NCI-H2171 treated with DMSO at 0.1 percent for 48 hours (cell line): ENCODE results near the gene CCDC102B.
"Not testable (repeated sequence)": the region's sequence is repeated elsewhere in the genome, so short reads cannot be mapped to it uniquely, and the experiment has no call there.

ENCODE experiments used
- DNase-seq: peaks from one replicate; lab custom pipeline; 2025; lab: John Stamatoyannopoulos, UW

Gene CCDC102B

GRCh38 chr18:68983126-68983525 is 185.2 kb downstream of the CCDC102B start:
- DNase-seq = no peak

- DNase-seq = no peak
Measured at GRCh38 chr18:68984342-68984741, 186.5 kb downstream of the CCDC102B start.

- no peak for DNase-seq
Measured at GRCh38 chr18:68985172-68985820, 187.4 kb downstream of the CCDC102B start.

- DNase-seq = no peak
Measured at GRCh38 chr18:68991286-68991685, 193.4 kb downstream of the CCDC102B start.

- DNase-seq = no peak
Measured at GRCh38 chr18:68992719-68993482, 195.0 kb downstream of the CCDC102B start.

- no peak for DNase-seq
Measured at GRCh38 chr18:68995675-68996074, 197.8 kb downstream of the CCDC102B start.

GRCh38 chr18:68997845-68998244 is 200.0 kb downstream of the CCDC102B start:
- DNase-seq = no peak

- no peak for DNase-seq
Measured at GRCh38 chr18:69000366-69000765, 202.5 kb downstream of the CCDC102B start.

GRCh38 chr18:69002233-69002632 is 204.4 kb downstream of the CCDC102B start:
- DNase-seq = peak; percentile 3

GRCh38 chr18:69006212-69006611 is 208.3 kb downstream of the CCDC102B start:
- not testable (repeated sequence) for DNase-seq

- no peak for DNase-seq
Measured at GRCh38 chr18:69008538-69008937, 210.7 kb downstream of the CCDC102B start.

GRCh38 chr18:69021211-69021805 is 223.4 kb downstream of the CCDC102B start:
- DNase-seq = no peak

GRCh38 chr18:69022426-69022825 is 224.5 kb downstream of the CCDC102B start:
- no peak for DNase-seq

GRCh38 chr18:69031571-69031970 is 233.7 kb downstream of the CCDC102B start:
- no peak for DNase-seq

- no peak for DNase-seq
Measured at GRCh38 chr18:69032009-69032408, 234.1 kb downstream of the CCDC102B start.

GRCh38 chr18:69035756-69036155 is 237.9 kb downstream of the CCDC102B start:
- DNase-seq = no peak

- no peak for DNase-seq
Measured at GRCh38 chr18:69044215-69044614, 246.3 kb downstream of the CCDC102B start.

- DNase-seq = no peak
Measured at GRCh38 chr18:69064063-69064462, 266.2 kb downstream of the CCDC102B start.

GRCh38 chr18:69067048-69067447 is 269.2 kb downstream of the CCDC102B start:
- no peak for DNase-seq

- no peak for DNase-seq
Measured at GRCh38 chr18:69071680-69072079, 273.8 kb downstream of the CCDC102B start.

- DNase-seq = no peak
Measured at GRCh38 chr18:69081846-69082245, 284.0 kb downstream of the CCDC102B start.

GRCh38 chr18:69082499-69082898 is 284.6 kb downstream of the CCDC102B start:
- no peak for DNase-seq

- DNase-seq = no peak
Measured at GRCh38 chr18:69085951-69086350, 288.1 kb downstream of the CCDC102B start.
